Endothelial cell of umbilical vein (primary cell): ENCODE results near the gene TFDP3.

ENCODE experiments used
- MYC ChIP-seq: IDR thresholded peaks from one replicate; pipeline ENCODE4 v1.6.1; 2011; ENCODE audit warnings: mild to moderate bottlenecking, low read depth, low read length
- POLR2A ChIP-seq: IDR thresholded peaks from 2 replicates; pipeline ENCODE4 v1.6.1; 2012; ENCODE audit warnings: low read depth, mild to moderate bottlenecking, control low read depth, low read length
- TF ChIP-seq, protein P1 (sequence below), 2 donors: IDR thresholded peaks; 1 replicate in 1 of 2; 2 replicates in 1 of 2; pipeline ENCODE4 v1.5.1; 2011; ENCODE audit warnings: low read length in 2 of 2, mild to moderate bottlenecking in 2 of 2, moderate library complexity in 2 of 2, control low read depth in 1 of 2, inconsistent platforms in 1 of 2, low read depth in 1 of 2; ENCODE audit not compliant: insufficient read depth in 1 of 2; ENCODE audit errors: extremely low read depth in 1 of 2

DNA sequence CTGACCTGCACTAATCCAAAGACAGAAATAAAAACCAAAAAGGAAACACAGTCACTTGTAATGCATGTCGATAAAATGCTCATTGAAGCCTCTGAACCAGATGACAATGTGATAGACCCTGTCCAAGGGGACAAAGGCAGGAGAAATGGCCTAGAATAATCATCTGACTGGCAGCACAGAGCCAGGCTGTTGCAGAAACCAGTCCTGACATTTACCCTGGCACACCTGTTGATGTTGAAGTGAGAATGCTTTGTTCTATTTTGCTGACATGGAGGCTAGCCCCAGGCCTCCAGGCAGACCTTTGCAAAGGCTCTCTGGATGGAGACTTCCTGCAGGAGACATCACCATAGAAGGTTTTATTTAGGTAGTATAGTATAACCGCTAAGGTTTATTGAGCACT, 41.0 kb downstream of the TFDP3 start:
- TF ChIP-seq, protein P1, sequence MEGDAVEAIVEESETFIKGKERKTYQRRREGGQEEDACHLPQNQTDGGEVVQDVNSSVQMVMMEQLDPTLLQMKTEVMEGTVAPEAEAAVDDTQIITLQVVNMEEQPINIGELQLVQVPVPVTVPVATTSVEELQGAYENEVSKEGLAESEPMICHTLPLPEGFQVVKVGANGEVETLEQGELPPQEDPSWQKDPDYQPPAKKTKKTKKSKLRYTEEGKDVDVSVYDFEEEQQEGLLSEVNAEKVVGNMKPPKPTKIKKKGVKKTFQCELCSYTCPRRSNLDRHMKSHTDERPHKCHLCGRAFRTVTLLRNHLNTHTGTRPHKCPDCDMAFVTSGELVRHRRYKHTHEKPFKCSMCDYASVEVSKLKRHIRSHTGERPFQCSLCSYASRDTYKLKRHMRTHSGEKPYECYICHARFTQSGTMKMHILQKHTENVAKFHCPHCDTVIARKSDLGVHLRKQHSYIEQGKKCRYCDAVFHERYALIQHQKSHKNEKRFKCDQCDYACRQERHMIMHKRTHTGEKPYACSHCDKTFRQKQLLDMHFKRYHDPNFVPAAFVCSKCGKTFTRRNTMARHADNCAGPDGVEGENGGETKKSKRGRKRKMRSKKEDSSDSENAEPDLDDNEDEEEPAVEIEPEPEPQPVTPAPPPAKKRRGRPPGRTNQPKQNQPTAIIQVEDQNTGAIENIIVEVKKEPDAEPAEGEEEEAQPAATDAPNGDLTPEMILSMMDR (IDR thresholded peaks at IDR 0.05; ENCODE audit: extremely low read depth in 1 of 2, insufficient read depth in 1 of 2, low read depth in 1 of 2, low read length in 2 of 2), result no peak
- TF ChIP-seq POLR2A (no peak), MYC (no peak)
